ENCODE data around the gene SLC12A4.

SLC12A4 gene

GRCh38 chr16:67930678-67931211, 37.7 kb downstream of the SLC12A4 start:
- no peak for TF ChIP-seq CTCF (conservative IDR thresholded peaks at IDR 0.05; ENCODE audit: control insufficient read depth, insufficient read depth, low read depth, low read length)
- no peak for DNase-seq (ENCODE audit: low read depth)
- no peak overlapping the region for H3K4me3 ChIP-seq (ENCODE audit: control insufficient read depth, low read depth, low read length)

GRCh38 chr16:67930191-67930590, 38.2 kb downstream of the SLC12A4 start:
- DNase-seq (ENCODE audit: low read depth): no peak
- TF ChIP-seq CTCF (conservative IDR thresholded peaks at IDR 0.05; ENCODE audit: control insufficient read depth, insufficient read depth, low read depth, low read length): no peak
- no peak overlapping the region for H3K4me3 ChIP-seq (ENCODE audit: control insufficient read depth, low read depth, low read length)

GRCh38 chr16:67928561-67929364, 39.7 kb downstream of the SLC12A4 start:
- H3K4me3 ChIP-seq (ENCODE audit: control insufficient read depth, low read depth, low read length): no peak overlapping the region
- DNase-seq (ENCODE audit: low read depth): peak; percentile 52
- peak; percentile 88 for TF ChIP-seq CTCF (conservative IDR thresholded peaks at IDR 0.05; ENCODE audit: control insufficient read depth, insufficient read depth, low read depth, low read length)

GRCh38 chr16:67928147-67928546, 40.3 kb downstream of the SLC12A4 start:
- TF ChIP-seq CTCF (conservative IDR thresholded peaks at IDR 0.05; ENCODE audit: control insufficient read depth, insufficient read depth, low read depth, low read length): no peak
- H3K4me3 ChIP-seq (ENCODE audit: control insufficient read depth, low read depth, low read length): no peak overlapping the region
- DNase-seq (ENCODE audit: low read depth): no peak

GRCh38 chr16:67927131-67927941, 41.1 kb downstream of the SLC12A4 start:
- DNase-seq (ENCODE audit: low read depth): no peak
- H3K4me3 ChIP-seq (ENCODE audit: control insufficient read depth, low read depth, low read length): no peak overlapping the region

More at GRCh38 chr16:67927131-67927941, 41.1 kb downstream of the SLC12A4 start:
- TF ChIP-seq CTCF (conservative IDR thresholded peaks at IDR 0.05; ENCODE audit: control insufficient read depth, insufficient read depth, low read depth, low read length): no peak
